Nephron progenitor cell (in vitro differentiated cells): ENCODE measurements around the gene WDR88.
A peak's percentile ranks its signal among the peaks of the same experiment; 100 is the strongest.

ENCODE experiments used
- DNase-seq: peaks from one replicate; pipeline ENCODE4 v3.0.0; 2021
- H3K27ac Mint-ChIP-seq: 2 replicates; pipeline ENCODE4 v1.8.0; 2021; ENCODE audit warnings: mild to moderate bottlenecking, moderate library complexity, mixed read lengths
- H3K27me3 Mint-ChIP-seq: 2 replicates; pipeline ENCODE4 v1.8.0; 2021; ENCODE audit warnings: mild to moderate bottlenecking, low read depth, mixed read lengths; ENCODE audit not compliant: poor library complexity
- H3K36me3 Mint-ChIP-seq: 2 replicates; pipeline ENCODE4 v1.8.0; 2021; ENCODE audit warnings: low read depth, mixed read lengths
- H3K4me1 Mint-ChIP-seq: 2 replicates; pipeline ENCODE4 v1.8.0; 2021; ENCODE audit warnings: mixed read lengths
- H3K4me3 Mint-ChIP-seq: 2 replicates; pipeline ENCODE4 v1.8.0; 2021; ENCODE audit warnings: mild to moderate bottlenecking, moderate library complexity, mixed read lengths
- H3K9me3 Mint-ChIP-seq: 2 replicates; pipeline ENCODE4 v1.8.0; 2021; ENCODE audit warnings: mild to moderate bottlenecking, moderate library complexity, mixed read lengths
- TF ChIP-seq, protein P1 (sequence below): fragments of 200-600 bp; sonication (generic); IDR thresholded peaks from 2 replicates; pipeline ENCODE4 v1.5.0; 2021; ENCODE audit warnings: antibody characterized with exemption

Gene WDR88

DNA sequence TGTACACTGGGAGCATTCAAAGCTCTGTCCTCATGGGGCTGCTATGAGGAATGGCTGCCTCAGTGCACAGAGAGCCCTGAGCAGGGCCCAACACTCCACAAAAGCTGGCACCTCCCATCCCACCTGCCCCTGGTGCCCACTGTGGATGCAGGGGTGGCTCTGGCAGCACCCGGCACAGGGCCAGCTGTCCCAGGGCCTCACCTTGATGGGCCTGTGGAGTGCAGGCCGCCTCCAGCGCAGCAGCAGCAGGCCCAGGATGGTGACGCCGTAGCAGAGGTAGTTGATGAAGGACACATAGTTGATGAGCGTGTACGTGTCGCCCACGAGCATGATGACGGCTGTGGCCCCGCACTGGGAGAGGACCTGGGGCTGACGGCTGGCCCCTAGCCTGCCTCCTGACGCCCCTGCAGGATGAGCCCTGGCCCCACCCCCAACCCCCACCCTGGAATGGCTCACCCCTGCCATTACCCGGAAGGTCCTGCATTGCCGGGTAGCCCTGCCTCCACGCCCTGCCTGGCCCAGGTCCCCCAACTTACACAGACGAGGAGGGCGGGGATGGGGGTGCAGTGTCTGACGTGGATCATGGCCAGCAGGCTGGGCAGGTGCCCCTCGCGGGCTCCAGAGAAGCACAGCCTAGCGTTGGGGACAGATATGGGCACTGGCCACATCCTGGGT, 78.5 kb downstream of the WDR88 start:
- H3K36me3 Mint-ChIP-seq: no peaks in the 10 kb centered on the region
- no peak overlapping the region for H3K27ac Mint-ChIP-seq
- H3K9me3 Mint-ChIP-seq: no peaks in the 10 kb centered on the region
- no peak for DNase-seq
- H3K4me1 Mint-ChIP-seq: no peaks in the 10 kb centered on the region
- H3K27me3 Mint-ChIP-seq: no peaks in the 10 kb centered on the region
- TF ChIP-seq, protein P1, sequence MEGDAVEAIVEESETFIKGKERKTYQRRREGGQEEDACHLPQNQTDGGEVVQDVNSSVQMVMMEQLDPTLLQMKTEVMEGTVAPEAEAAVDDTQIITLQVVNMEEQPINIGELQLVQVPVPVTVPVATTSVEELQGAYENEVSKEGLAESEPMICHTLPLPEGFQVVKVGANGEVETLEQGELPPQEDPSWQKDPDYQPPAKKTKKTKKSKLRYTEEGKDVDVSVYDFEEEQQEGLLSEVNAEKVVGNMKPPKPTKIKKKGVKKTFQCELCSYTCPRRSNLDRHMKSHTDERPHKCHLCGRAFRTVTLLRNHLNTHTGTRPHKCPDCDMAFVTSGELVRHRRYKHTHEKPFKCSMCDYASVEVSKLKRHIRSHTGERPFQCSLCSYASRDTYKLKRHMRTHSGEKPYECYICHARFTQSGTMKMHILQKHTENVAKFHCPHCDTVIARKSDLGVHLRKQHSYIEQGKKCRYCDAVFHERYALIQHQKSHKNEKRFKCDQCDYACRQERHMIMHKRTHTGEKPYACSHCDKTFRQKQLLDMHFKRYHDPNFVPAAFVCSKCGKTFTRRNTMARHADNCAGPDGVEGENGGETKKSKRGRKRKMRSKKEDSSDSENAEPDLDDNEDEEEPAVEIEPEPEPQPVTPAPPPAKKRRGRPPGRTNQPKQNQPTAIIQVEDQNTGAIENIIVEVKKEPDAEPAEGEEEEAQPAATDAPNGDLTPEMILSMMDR: no peak
- no peak overlapping the region for H3K4me3 Mint-ChIP-seq

DNA sequence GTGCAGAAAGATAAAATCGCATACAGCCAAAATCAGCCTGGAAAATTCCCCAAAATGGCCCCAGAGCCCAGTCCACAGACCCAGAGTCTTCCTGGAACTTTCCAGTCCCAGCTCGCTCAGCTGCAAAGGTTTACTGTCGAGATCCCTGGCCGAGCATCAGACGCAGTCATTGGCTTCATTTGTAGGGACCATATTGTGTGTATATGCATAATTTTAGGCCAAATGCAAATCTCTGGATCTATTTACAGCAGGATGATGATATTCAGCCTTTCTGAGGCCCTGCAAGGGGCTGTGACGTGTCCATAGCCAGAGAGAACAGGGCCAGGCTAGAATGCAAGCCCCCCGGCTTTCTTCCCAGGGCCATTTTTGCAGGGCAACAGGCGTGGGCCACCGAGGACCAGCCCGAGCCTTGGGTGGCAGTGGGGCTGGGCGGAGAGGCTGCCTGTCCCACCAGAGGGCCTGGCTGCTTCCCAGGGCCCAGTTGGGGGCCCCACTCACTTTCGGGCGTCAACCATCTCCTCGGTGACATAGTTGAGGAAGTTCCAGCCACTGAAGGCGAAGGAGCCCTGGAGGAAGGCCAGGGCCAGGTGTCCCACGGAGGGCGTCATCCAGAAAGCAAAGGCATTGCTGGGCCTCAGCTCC, 80.0 kb downstream of the WDR88 start:
- TF ChIP-seq, protein P1: no peak
- H3K27me3 Mint-ChIP-seq: peaks cover 5% of the 10 kb centered on the region
- no peak overlapping the region for H3K4me3 Mint-ChIP-seq
- no peaks in the 10 kb centered on the region for H3K9me3 Mint-ChIP-seq
- no peaks in the 10 kb centered on the region for H3K4me1 Mint-ChIP-seq
- no peaks in the 10 kb centered on the region for H3K36me3 Mint-ChIP-seq
- no peak for DNase-seq
- no peak overlapping the region for H3K27ac Mint-ChIP-seq

DNA sequence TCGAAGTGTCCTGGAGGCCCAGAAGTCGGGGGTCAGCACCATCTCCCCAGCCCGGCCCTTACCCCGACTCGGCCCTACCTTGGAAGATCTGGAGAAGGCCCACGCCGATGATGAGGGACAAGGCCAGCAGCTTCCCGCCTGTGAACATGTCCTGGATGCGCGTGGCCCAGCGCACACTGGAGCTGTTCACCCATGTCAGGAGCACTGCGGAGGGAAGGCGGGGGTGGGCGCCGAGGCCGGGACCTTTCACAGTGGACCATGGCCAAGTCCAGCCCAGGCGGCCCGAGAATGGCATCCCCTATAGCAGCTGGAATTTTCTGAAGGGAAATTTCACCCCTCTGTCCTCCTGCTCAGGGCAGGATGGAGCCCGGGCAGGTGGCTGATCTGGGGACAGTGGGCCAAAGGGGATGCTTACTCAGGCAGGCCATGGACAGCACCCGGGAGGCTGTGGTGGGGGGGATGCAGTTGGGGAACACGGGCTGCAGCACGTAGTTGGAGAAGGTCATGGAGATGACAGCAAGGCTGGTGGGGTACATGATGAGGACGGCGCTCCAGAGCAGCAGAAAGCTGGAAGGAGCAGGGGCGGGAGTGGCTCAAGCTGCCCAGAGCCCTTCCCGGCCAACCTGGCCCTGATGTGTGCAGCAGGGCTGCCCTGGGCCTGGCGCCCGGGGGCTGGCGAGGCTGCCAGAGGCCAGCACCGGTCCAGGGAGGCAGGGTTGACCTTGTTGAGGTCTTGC, 80.7 kb downstream of the WDR88 start:
- H3K4me1 Mint-ChIP-seq: no peaks in the 10 kb centered on the region
- H3K36me3 Mint-ChIP-seq: no peaks in the 10 kb centered on the region
- H3K9me3 Mint-ChIP-seq: no peaks in the 10 kb centered on the region
- H3K4me3 Mint-ChIP-seq: no peak overlapping the region
- TF ChIP-seq, protein P1: no peak
- no peak overlapping the region for H3K27ac Mint-ChIP-seq
- peaks cover 12% of the 10 kb centered on the region for H3K27me3 Mint-ChIP-seq
- no peak for DNase-seq

DNA sequence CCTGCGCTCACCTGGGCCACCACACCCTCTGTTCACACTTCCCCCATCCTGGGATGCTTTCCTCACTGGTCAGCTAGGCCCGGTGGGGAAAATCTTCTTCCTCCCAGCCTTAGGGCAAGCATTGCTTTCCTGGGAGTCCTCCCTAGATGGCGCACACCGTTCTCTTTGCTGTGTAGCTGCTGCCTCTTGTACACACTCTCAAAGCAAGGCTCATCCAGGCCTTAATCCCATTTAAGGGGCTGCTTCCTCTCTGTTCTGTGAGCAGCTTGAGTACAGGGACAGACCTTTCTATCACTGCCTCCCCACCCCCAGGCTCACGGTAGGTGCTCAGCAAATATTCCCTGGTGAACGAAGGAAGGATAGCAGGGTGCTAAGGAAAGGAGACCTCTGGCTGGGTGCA, 82.7 kb downstream of the WDR88 start:
- TF ChIP-seq, protein P1: peak; percentile 22
- no peaks in the 10 kb centered on the region for H3K4me1 Mint-ChIP-seq
- H3K27ac Mint-ChIP-seq: no peak overlapping the region
- no peaks in the 10 kb centered on the region for H3K36me3 Mint-ChIP-seq
- no peak overlapping the region for H3K4me3 Mint-ChIP-seq
- H3K9me3 Mint-ChIP-seq: no peaks in the 10 kb centered on the region
- peak; percentile 41 for DNase-seq
- peaks cover 19% of the 10 kb centered on the region for H3K27me3 Mint-ChIP-seq

DNA sequence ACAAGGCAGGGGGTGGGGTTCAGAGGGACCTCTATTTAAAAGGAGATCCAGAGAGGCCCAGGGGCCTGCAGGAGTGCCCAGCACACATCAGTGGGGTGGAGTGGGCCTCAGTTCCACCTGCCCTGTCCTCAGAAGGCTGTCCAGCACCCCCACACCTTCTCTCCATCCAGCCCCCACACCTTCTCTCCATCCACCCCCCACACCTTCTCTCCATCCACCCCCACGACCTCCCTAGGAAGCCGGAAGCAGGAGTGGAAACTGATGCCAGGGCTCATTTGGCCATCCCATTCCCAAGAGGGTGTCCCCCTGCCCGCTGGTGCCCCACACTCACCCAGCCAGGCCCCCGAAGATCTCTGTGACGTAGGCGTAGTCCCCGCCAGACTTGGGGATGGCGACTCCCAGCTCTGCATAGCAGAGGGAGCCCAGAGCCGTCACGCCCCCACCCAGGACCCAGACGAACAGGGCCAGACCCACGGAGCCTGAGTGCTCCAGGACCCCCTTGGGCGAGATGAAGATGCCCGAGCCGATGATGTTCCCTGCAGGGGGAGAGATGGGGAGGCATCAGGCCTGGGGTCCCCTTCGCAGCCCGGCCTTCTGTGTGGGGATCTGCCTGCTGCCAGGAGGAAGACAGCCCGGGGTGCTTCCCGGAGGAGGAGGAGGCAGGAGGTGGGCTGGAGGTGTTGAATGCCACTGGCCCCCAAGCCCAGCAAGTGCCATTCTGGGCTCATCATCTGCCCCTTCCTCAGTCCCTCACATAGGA, 83.7 kb downstream of the WDR88 start:
- H3K27me3 Mint-ChIP-seq: peaks cover 27% of the 10 kb centered on the region
- no peak for DNase-seq
- no peak overlapping the region for H3K4me3 Mint-ChIP-seq
- H3K27ac Mint-ChIP-seq: no peak overlapping the region
- H3K36me3 Mint-ChIP-seq: no peaks in the 10 kb centered on the region
- TF ChIP-seq, protein P1: no peak
- H3K9me3 Mint-ChIP-seq: no peaks in the 10 kb centered on the region
- no peaks in the 10 kb centered on the region for H3K4me1 Mint-ChIP-seq
